SHP77 treated with DMSO at 0.1 percent for 48 hours (cell line): ENCODE data around the gene SOD3.

ENCODE experiments used
- DNase-seq: peaks from one replicate; lab custom pipeline; 2025; lab: John Stamatoyannopoulos, UW

SOD3 gene

DNA sequence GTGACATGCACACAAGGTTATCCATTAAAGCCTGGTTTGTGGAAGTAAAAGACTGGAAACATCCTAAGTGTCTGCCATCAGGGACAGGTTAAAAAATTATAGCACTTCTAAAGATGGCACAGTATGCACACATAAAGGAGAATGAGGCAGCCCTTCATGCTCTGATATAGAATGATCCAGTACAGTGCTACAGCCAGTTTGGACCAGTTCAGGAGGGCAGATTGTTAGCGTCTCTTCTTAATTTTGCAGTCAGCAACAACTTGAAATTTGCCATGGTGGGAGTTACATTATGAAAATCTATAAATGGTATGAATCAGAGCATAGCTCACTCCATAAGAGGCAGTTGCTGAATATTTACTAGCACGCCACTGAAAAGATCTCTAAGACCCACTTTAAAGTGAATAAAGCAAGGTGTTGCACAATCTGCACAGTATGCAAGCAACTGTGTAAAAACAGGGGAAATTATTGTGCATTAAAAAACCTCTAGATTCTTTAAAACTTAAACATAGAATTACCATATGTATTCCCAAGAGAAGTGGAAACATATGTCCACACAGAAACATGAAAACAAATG lies 20.3 kb upstream of the SOD3 start:
- no peak for DNase-seq

DNA sequence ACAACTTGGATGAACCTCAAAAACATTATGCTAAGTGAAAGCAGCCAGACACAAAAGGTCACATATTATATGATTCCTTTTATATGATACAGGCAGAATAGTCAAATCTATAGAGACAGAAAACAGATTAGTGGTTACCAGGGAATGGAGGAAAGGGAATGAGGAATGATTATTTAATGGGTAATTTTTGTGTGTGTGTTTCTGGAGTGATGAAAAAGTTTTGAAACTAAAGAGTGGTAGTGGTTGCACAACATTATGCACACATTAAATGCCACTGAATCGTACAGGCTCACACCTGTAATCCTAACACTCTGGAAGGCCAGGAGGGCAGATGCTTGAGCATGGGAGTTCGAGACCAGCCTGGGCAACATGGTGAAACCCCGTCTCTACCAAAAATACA lies 19.6 kb upstream of the SOD3 start:
- DNase-seq: no peak

DNA sequence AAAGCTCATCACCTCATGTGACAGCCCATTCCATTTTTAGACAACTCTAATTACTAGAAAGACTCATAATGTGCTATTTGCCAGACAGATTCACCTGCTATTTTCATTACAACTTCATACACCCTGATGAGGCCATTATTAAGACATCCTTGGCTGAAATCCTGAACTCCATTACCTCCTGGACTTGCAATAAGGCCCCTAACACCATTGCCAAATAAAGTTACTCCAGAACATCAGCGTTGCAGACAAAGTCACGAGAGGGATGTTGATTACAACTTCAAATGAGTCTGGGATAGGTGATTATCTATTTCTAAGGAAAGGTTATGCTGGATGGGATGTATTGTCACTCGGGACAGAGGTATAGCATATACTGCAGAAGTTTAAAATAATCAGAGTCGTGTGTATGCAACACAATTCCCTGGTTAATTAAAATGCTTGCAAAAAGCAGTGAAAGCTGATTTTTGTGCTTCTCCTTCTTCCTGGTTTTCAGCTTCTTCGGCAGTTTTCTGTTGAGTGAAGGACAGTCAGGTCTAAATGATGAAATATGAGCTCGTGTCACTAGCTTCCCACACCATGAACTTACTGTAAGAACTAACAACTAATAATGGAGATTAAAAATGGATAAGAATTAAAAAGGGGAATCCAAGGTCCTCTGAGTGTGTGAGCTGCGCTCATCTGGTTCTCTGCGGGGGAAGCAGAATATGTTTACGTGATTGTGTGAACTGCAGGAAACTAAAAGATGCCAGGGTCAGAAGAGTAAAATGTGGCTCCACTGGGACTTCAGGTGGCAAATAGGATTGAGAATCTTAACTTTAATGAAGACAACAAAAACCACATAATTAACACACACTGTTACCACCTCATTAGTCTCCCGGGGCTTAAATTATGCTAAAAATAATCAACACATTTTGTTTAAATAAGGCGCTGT lies 17.6 kb upstream of the SOD3 start:
- DNase-seq: no peak

DNA sequence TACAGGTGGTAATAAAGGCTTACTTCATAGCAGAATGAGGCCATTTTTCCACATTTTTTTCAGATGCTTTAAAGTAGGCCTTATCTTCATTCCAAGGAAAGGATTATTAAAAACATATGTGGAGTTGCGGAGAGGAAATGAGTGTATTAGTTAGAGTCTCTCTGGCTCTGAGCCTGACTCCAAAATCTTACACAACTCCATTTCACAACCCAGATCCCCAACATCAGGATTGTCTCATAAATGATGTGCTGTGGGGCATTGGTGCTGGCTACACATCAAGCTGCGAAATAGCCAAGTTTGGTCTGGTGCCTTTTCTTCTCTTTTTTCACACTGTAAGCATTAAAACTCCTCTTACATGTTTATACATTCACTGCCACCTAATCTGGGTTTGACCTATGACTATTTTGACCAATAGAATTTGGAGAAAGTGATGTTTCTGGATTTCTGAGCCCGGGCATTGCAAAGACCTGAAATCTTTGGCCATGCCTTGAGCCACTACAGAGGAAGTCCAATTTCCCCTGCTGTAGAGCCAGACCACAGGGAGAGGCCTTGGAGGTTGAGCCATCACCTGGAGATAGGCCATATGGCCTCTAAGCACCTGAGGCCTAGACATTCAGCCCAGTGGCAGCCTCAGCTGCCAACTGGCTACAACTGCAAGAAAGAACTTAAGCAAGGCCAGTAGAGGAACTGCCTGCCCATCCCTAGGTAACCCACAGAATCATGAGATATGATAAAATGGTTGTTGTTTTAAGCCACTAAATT lies 16.7 kb upstream of the SOD3 start:
- no peak for DNase-seq

DNA sequence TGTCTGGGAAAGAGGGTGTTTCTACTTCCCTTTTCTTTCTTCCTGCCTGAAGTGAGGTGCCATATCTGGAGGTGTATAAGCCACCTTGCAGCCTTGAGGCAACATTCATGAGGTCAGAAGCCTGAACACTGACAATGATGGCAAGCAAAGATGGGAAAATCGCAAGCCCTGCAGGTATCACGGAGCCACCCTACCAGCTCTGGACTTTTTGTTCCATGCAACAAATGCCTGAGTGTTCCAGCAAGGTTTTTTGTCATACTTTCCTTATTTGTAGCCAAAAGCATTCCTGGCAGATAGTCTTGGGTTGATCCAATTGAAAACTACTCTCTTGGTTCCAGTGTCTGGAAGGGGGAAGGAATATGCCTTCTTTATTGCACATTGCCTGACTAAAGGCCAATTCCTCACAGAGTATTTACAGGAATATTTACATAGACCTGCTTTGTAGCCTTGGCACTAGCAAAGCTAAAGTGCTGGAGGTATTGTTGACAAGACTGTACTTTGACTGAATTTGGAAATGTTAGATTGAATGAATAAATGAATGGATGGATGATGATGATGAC lies 14.4 kb upstream of the SOD3 start:
- DNase-seq: no peak

DNA sequence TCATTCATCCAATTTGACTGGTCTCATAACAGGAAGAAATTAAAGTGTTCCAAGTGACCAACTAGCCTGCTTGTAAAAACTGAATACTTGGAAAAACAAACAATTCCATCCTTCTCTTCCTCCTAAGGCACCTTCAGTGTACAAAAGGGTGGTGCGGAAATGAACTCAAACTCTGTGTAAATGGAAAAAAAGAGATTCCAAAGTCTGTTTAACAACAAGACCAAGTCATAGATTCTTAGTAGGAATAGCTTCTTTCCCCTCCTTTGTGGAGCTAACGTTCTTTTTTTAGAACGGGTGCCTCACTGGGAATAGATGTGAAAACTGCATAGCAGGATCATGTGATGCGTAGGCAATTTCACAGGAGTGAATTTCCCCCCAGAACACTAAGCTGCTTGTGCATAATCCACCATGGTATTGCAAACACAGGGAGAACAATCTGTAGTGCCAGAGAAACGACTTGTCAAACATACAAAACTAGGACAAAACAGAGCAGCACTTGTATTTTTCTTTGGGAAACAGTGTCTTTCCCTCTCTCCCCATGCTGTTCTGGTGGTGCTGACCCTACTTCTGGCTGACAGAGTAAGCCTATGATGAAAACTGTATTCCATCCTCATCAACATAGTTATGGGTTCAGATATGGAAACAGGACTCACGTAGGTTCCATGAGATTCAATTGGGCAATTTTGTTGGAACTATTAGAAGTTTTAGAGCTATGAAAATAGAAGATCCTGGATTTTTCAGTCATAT lies 13.2 kb upstream of the SOD3 start:
- DNase-seq: no peak

DNA sequence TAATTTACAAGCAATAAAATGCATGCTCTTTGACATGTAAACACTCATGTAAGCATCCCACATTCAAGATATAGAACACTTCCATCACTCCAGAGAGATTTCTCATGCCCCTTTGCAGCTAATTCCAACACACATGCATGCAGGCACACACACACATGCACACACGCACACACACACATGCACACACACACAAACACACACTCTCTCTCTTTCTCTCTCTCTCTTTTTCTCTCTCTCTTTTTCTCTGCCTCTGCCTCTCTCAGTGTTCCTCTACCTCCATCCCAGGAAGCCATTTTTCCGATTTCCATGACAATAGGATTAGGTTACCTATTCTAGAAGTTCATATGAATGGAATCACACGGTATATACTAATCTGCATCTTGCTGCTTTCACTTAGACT lies 11.9 kb upstream of the SOD3 start:
- no peak for DNase-seq

DNA sequence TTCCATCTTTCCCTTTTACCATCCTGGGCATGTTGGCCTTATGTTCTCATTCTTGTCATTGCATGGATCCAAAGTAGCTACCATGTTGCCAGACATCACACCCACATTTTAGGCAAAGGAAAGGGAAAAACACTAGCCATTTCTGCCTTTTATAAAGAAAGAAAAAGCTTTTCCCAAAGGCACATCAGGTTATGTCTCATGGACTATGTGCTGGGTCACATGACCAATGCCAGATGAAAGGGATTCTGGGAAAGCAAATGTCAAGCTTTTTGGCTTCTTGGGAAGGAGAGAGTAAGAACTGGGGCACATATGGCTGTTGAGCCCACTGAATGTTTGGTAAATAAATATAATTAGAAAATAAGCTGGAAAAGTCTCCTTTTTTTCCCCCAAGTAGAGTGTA lies 4.3 kb upstream of the SOD3 start:
- no peak for DNase-seq

DNA sequence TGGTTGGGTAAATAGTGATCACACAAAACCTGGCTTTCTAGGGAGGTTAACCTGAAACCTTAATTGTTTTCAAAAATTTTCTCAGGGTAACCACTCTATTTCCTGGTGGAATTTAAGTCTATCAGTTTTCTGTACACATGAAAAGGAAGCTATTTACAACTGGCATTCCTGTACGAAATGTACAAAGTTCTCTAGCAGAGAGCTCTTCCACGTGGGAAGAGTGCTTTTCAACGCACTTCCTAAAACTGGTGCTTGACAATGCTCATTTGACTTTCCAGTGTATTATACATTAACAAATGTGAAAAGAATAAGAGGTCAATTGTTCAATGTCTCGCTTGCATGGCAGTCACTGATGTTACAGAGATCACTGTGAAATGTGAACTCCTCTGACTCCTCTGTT lies 2.8 kb upstream of the SOD3 start:
- DNase-seq: no peak

DNA sequence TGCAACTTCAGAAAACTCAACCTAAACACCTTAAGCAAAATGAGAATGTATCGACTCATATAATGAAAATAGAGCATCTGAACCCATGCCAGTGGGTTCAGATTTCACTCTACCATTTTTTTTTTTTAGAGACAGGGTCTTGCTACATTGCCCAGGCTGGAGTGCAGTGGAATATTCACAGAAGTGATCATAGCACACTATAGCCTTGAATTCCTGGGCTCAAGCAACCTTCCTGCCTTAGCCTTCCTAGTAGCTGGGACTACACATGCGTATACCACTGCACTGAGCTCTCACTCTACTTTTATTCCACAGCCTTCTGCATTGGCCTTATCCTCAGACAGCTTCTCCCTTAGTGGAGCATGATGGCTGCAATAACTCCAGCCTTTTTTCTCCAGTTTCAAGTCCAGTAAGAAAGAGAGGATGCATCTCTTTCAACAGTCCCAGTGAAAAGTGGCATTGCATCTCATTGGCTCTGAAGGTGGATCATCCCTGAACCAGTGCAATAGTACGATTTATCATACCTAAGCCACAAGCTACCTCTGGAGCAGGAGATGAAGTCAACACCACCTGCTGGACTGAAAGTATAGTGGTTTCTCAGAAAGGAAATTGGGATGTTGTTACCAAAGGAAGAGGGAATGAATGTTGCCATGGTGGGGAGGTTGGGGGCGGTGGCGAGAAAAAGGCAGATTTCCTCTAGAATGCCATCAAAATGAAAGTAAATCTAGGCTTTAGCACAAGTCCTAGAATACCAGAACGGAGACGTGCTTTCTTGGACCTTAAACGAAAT lies 2.0 kb upstream of the SOD3 start:
- DNase-seq: no peak

DNA sequence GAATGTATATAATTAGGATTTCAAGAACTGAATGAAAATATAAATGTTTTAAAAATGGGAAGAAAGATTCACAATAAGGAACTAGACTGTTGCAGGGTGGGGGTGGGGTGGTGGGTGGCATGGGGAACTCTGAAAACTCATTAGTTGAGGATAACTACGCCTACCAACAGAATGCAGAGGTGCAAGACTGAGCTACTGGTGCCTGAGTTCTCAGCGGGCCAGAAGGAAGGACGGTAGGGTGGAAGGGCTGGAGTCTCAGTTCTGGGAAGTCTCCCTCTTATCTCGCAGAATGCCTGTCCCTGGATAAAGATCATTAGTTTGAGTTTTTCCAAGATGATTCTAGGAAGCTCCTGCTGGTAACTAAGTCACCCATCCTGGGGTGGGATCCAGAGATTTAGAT lies 1.3 kb upstream of the SOD3 start:
- no peak for DNase-seq

DNA sequence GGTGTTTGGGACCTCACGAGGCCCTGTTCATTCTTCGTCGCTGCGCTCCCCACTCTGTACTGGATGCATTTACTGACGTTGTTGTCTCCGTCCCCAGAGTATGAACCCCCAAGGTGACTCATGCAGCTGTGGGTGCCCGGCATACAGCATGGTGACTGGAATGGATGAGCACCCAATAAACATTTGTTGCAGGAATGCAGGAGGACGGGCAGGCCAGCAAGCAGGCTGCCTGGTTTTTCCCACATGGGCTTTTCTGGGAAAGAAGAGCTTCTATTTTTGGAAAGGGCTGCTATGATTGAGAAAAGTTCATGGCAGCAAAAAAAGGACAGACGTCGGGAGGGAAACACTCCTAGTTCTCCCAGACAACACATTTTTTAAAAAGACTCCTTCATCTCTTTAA lies 893 bp upstream of the SOD3 start:
- DNase-seq: no peak

DNA sequence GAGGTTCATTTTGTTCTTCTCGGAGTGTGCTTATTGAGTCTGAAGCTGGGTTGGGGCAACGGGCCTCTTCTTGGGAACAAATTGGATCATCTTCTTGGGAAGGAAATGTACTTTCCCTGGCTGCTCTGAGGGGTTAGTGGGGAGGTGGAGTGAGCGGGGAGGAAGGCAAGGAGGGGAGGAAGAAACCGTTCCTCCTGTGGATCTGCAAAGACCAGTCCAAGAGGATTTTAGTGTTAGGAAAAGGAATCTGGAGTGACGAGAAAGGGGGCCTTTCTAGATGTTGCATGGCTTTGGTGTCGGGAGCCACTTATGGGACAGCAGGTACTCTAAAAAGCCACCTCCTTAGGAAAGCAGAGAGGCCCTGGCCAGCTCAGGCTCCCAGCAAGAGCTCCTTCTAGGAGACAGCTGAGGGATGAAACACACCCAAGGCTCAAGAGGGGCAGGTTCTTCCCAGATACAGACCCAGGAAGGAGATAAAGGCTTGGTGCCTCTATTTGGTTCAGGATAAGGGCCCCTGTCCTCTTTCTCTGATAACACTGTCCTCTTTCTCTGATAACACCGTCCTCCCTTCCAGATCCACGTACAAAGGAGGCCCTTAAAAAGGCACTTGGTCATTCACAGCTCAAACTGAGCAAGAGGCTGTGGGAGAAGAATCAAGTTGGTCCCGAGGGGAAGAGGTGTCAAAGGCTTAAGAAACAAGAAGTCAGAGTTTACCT lies 451 bp downstream of the SOD3 start:
- DNase-seq: no peak

DNA sequence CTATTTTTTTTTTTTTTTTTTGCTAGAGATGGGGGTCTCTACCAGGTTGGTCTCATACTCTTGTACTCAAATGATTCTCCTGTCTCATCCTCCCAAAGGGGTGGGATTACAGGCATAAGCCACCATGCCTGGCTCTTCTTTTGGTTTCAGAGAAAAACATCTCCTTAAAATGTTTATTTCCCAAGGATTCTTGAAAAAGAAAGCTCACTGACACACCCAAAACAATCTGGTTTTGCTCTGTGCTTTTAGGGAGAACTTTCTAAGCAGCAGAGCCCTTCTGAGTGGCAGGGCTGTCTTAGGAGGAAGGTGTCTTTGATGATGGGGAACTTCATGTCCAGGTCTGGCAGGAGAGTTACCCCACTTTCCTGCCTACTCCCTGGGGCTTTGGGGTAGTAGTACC lies 1.2 kb downstream of the SOD3 start:
- DNase-seq: no peak

DNA sequence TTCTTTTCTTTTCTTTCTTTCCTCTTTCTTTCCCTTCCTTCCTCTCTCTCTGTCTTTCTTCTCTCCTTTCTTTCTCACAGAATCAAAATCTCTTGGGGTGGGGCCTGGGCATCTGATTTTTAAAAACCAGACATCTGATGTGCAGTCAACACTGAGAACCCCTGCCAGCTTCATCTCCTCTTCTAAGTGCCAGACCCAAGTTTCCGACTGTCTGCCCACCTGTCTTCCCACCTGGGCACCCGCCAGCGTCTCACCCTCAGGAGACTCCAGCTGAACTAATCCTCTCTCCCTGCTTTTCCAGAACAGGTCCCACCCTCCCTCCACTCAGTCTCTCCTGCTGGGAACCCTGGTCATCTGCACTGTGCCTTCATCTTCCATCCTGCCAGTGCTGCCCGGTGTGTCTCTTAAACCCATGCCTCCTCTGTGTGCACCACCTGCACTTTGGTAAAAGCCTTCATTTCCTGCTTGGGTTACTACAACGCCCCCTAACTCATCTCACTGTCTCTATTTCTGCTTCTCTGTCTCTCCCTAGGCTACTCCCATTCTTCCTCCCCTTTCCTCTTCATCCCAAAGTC lies 2.8 kb downstream of the SOD3 start:
- no peak for DNase-seq

DNA sequence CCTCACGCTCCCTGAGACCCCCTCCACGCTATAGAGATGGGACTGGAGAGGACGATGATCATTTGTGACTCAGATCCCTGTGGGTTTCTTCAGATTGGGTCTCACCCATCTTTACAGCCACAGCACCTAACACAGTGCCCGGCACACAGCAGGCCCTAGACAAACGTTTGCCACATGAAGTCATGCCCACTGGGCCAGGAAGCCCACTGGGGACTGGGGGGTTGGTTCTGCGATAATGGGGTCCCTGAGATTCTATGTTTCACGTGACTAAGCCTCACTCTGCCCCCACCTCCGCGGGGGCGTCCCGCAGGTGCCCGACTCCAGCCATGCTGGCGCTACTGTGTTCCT lies 3.8 kb downstream of the SOD3 start:
- no peak for DNase-seq

DNA sequence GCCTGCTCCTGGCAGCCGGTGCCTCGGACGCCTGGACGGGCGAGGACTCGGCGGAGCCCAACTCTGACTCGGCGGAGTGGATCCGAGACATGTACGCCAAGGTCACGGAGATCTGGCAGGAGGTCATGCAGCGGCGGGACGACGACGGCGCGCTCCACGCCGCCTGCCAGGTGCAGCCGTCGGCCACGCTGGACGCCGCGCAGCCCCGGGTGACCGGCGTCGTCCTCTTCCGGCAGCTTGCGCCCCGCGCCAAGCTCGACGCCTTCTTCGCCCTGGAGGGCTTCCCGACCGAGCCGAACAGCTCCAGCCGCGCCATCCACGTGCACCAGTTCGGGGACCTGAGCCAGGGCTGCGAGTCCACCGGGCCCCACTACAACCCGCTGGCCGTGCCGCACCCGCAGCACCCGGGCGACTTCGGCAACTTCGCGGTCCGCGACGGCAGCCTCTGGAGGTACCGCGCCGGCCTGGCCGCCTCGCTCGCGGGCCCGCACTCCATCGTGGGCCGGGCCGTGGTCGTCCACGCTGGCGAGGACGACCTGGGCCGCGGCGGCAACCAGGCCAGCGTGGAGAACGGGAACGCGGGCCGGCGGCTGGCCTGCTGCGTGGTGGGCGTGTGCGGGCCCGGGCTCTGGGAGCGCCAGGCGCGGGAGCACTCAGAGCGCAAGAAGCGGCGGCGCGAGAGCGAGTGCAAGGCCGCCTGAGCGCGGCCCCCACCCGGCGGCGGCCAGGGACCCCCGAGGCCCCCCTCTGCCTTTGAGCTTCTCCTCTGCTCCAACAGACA lies 4.4 kb downstream of the SOD3 start:
- no peak for DNase-seq

DNA sequence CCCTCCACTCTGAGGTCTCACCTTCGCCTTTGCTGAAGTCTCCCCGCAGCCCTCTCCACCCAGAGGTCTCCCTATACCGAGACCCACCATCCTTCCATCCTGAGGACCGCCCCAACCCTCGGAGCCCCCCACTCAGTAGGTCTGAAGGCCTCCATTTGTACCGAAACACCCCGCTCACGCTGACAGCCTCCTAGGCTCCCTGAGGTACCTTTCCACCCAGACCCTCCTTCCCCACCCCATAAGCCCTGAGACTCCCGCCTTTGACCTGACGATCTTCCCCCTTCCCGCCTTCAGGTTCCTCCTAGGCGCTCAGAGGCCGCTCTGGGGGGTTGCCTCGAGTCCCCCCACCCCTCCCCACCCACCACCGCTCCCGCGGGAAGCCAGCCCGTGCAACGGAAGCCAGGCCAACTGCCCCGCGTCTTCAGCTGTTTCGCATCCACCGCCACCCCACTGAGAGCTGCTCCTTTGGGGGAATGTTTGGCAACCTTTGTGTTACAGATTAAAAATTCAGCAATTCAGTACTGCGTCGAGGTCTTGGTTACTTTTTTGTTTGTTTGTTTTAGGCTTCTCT lies 5.0 kb downstream of the SOD3 start:
- DNase-seq: no peak
